Measurements from ENCODE around the gene MAPKBP1.

Gene MAPKBP1

GRCh38 chr15:41850482-41851166 is 76.3 kb downstream of the MAPKBP1 start:
- DNase-seq (ENCODE audit: low read depth) = no peak

- DNase-seq (ENCODE audit: low read depth) = no peak
These were observed 76.9 kb downstream of the MAPKBP1 start for GRCh38 chr15:41851167-41851523.

- no peak for DNase-seq (ENCODE audit: low read depth)
These were observed 77.6 kb downstream of the MAPKBP1 start for GRCh38 chr15:41851755-41852370.

GRCh38 chr15:41852736-41853590 is 78.7 kb downstream of the MAPKBP1 start:
- no peak for DNase-seq (ENCODE audit: low read depth)

- DNase-seq (ENCODE audit: low read depth) = no peak
These were observed 79.5 kb downstream of the MAPKBP1 start for GRCh38 chr15:41853831-41854230.

GRCh38 chr15:41854443-41854842 is 80.2 kb downstream of the MAPKBP1 start:
- no peak for DNase-seq (ENCODE audit: low read depth)

- DNase-seq (ENCODE audit: low read depth) = no peak
These were observed 81.1 kb downstream of the MAPKBP1 start for GRCh38 chr15:41855261-41855961.

- DNase-seq (ENCODE audit: low read depth) = no peak
These were observed 82.0 kb downstream of the MAPKBP1 start for GRCh38 chr15:41856262-41856661.

GRCh38 chr15:41856716-41857115 is 82.4 kb downstream of the MAPKBP1 start:
- DNase-seq (ENCODE audit: low read depth) = no peak

- no peak for DNase-seq (ENCODE audit: low read depth)
These were observed 83.0 kb downstream of the MAPKBP1 start for GRCh38 chr15:41857316-41857715.

- no peak for DNase-seq (ENCODE audit: low read depth)
These were observed 84.5 kb downstream of the MAPKBP1 start for GRCh38 chr15:41858756-41859155.

GRCh38 chr15:41860049-41860828 is 86.0 kb downstream of the MAPKBP1 start:
- DNase-seq (ENCODE audit: low read depth) = peak; percentile 38

GRCh38 chr15:41861736-41862356 is 87.6 kb downstream of the MAPKBP1 start:
- no peak for DNase-seq (ENCODE audit: low read depth)

- no peak for DNase-seq (ENCODE audit: low read depth)
These were observed 88.3 kb downstream of the MAPKBP1 start for GRCh38 chr15:41862515-41863116.

- no peak for DNase-seq (ENCODE audit: low read depth)
These were observed 91.3 kb downstream of the MAPKBP1 start for GRCh38 chr15:41865490-41866055.

GRCh38 chr15:41866263-41866703 is 92.0 kb downstream of the MAPKBP1 start:
- no peak for DNase-seq (ENCODE audit: low read depth)

GRCh38 chr15:41866872-41867579 is 92.7 kb downstream of the MAPKBP1 start:
- DNase-seq (ENCODE audit: low read depth) = no peak

- DNase-seq (ENCODE audit: low read depth) = no peak
These were observed 94.0 kb downstream of the MAPKBP1 start for GRCh38 chr15:41868321-41868720.

Measured in CMK (cell line).